Stimulated activated CD4-positive, alpha-beta T cell treated with anti-CD3 and anti-CD28 coated beads, TNF-alpha, amount 100 ng/mL, for 1 hour (primary cell): Measurements from ENCODE around the gene SUGP2.
"Not testable (repeated sequence)": the region's sequence is repeated elsewhere in the genome, so short reads cannot be mapped to it uniquely, and the experiment has no call there.

Experiments
- DNase-seq, 3 donors: peaks; one replicate each; pipeline ENCODE4 v3.0.0-alpha.2; 2020; ENCODE audit warnings: low read depth in 3 of 3, low spot score in 1 of 3

SUGP2 gene

DNA sequence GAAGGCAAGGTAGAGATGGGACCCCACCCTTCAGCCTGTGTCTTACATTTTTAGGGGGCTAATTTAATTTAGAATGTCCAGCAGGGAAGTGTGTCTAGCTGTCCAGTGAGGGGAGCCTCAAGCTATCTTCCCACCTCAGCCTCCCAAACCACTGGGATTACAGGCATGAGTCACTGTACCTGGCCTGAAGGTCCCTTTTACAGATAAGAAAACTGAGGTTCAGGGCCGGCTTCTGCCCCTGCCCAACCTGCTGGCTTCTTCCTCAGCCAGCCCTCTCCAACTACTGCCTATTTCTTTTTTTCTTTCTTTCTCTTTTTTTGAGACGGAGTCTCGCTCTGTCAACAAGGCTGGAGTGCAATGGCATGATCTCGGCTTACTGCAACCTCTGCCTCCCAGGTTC, 72.9 kb downstream of the SUGP2 start:
- no peak for DNase-seq

DNA sequence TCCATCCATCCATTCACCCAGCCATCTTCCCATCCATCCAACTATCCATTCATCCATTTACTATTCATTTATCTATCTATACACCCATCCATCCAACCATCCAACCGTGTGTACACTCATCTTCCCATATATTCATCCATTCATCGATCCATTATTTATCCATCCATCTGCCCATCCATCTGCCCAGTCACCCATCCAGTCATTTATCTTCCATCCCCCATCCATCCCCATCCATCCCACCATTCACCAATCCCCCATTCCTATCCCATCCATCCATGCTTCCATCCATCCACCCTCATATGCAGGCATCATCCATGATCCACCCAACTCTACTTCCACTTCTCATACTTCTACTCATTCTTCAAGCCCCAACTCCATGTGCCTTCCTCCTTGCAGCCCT, 78.3 kb downstream of the SUGP2 start:
- no peak for DNase-seq

- DNase-seq, result no peak
Observed at GRCh38 chr19:18954094-18954493, 79.2 kb downstream of the SUGP2 start.

GRCh38 chr19:18952364-18953003, 80.8 kb downstream of the SUGP2 start:
- not testable (repeated sequence) for DNase-seq

GRCh38 chr19:18951721-18952281, 81.5 kb downstream of the SUGP2 start:
- no peak for DNase-seq

- no peak for DNase-seq
Observed at GRCh38 chr19:18949858-18950257, 83.5 kb downstream of the SUGP2 start.

DNA sequence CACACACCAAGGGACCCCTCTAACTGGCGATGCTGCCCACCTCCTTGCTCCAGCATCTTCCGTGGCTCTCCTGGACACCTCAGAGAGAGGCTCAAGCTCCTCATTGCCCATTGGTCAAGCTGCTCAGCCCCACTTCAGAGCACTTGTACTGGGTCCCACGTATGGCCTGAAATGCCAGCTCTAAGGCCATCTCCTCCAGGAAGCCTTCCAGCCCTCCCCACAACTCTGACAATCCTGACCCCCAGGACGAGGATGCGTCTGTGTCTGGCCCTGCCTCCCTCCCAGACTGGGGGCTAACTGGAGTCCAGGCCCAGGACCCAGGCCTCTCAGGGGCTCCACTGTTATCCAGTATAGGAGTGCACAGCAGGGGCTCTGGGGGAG, 84.4 kb downstream of the SUGP2 start:
- no peak for DNase-seq

GRCh38 chr19:18948075-18948975, 85.0 kb downstream of the SUGP2 start:
- no peak for DNase-seq

DNA sequence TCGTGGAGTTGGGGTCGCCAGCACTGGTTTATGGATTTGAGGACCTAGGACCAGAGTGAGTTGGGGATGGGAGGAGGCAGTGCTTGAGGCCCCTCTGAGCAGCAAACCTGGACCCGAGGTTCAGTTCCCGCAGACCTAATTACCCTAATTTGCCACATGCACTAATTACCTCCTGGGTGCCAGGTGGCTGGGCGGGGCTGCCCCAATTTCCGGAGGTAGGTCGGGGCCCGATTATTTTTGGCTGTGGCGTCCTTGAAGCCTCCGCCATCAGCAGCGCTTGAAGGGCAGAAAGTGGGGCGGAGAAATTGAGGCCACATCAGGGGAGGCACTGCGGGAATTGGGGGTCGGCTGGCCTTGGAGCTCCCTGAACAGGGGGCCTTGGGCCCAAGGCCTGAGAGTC, 86.4 kb downstream of the SUGP2 start:
- DNase-seq, result no peak

- DNase-seq, result no peak
Observed at GRCh38 chr19:18946335-18946734, 87.0 kb downstream of the SUGP2 start.

DNA sequence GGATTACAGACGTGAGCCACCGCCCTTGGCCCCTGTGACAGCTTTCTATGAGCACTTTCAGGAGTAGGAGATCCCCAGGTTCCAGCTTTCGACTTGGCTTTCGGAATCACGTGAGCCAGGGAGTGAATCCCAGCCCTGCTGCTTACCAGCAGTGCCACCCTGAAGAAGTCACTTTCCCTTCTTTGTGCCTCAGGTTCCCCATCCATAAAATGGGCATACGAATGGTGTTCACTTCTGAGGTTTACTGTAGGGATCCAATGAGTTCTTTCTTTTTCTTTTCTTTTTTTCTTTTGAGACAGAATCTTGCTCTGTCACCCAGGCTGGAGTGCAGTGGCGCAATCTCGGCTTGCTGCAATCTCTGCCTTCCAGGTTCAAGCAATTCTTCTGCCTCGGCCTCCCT, 88.0 kb downstream of the SUGP2 start:
- DNase-seq, result no peak

- no peak for DNase-seq
Observed at GRCh38 chr19:18943465-18943864, 89.9 kb downstream of the SUGP2 start.

GRCh38 chr19:18942692-18943091, 90.6 kb downstream of the SUGP2 start:
- no peak for DNase-seq

- DNase-seq, result no peak
Observed at GRCh38 chr19:18941628-18942354, 91.5 kb downstream of the SUGP2 start.
